GM18861 (cell line): Measurements from ENCODE around the gene SPC24.
"Not testable (repeated sequence)": the region's sequence is repeated elsewhere in the genome, so short reads cannot be mapped to it uniquely, and the experiment has no call there.

Source experiments
- ATAC-seq: cut with Tn5 transposase; IDR thresholded peaks from one replicate; pipeline ENCODE4 v1.9.1; 2021; ENCODE audit not compliant: unreplicated experiment

SPC24 gene

DNA sequence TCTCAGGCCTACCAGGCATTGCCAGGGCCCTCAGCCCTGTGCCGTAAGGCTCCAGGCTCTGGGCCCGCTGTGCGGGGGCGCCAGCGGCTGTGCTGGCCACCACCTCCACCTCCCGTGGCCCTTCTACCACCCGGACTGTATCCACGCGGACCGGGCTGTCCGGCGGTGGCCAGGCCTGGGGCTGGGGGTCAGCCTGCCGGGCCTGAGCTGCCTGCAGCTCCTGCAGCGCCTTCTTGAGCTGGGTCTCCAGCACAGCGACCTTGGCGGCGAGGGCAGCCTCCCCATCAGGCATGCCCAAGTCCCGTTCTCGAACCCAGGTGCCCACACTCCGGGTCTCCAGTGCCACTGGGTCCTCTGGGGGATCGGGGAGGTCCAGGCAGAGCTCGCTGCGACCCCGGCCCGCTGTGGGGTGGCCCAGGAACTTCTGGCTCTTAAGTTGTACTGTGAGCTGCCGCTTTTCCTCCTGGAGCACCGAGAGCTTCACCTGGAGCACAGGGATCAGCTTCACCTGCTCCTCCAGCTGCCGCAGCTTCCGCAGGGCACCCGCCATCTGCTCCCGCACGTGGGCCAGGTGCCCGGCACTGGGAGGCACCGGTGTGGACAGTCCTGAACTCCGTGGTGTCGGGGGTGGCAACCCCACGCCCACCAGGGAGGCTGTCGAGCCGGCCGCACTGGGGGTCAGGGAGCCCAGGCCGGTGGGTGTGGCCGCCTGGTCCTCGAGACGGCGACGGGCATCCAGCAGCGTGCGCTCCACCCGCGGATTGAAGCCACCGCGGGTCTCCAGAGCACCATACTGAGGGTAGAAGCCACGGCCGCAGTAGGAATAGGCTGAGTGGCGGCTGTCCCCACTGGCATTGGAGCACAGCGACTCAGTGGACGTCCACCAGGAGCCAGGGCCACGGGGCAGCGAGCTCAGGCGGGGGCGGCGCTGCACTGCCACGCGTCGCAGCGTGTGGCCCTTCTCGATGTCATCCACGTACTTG lies 37.7 kb upstream of the SPC24 start:
- no peak for ATAC-seq

GRCh38 chr19:11191934-11192333 lies 36.4 kb upstream of the SPC24 start:
- ATAC-seq: no peak

DNA sequence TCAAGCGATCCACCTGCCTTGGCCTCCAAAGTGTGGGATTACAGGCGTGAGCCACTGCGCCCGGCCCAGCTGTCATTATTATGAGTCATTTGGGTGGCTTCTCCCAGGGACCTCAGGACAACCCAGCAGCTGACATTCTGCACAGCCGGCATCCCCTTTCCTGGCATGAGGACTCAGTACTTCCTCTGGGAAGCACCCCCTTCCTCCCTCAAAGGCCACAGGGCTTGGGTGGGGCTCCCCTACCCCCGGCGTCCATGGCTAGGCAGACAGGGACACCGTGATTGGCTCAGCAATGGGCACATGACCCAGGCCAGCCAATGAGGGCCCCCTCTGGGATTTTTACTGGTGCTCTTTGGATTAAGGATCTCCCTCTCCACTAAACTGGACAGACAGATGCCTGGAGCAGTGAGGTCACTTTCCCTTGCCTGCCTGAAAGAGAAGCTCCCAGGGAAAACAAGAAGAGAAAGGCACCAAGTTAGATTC lies 35.7 kb upstream of the SPC24 start:
- ATAC-seq: no peak

GRCh38 chr19:11190501-11190900 lies 34.9 kb upstream of the SPC24 start:
- ATAC-seq: no peak

DNA sequence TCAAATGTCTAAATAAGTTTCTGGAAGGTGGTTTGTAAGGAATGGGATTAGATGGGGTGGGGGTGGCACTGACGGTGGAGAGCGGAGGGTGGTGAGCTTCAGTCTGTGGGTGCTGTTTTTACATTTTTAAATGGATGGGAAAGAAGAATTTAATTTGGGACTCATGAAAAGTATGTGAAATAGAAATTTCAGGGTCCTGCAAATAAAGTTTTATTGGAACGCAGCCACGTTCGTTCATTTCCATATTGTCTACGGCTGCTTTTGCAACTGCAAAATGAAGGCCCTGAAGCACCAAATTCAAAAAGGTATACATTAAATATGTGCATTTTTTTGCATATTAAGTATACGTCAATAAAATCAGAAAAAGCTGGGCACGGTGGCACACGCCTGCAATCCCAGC lies 31.9 kb upstream of the SPC24 start:
- ATAC-seq: no peak

DNA sequence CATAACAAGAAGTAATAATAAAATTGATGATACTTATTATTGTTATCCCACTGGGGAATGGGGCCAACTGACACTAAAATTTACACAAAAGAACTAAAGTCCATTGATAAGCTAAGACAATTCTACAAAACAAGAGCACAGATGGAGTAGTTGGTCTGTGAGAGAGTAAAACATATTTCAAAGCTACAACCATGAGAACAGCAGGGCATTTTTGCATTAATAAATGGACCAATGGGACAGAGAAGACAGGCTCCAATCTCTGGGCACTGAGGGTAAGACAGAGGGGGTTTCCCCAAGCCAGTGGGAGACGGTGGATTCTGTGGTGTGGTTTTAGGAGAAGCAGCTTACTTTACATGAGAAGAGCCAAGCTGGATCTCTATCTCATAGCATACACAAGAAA lies 27.4 kb upstream of the SPC24 start:
- no peak for ATAC-seq

- ATAC-seq: no peak
Observed at GRCh38 chr19:11181488-11181887, 25.9 kb upstream of the SPC24 start.

GRCh38 chr19:11180975-11181374 lies 25.4 kb upstream of the SPC24 start:
- not testable (repeated sequence) for ATAC-seq

GRCh38 chr19:11180346-11180745 lies 24.8 kb upstream of the SPC24 start:
- no peak for ATAC-seq

- no peak for ATAC-seq
Observed at GRCh38 chr19:11179716-11180297, 24.2 kb upstream of the SPC24 start.

- ATAC-seq: not testable (repeated sequence)
Observed at GRCh38 chr19:11179145-11179465, 23.5 kb upstream of the SPC24 start.

GRCh38 chr19:11177592-11177991 lies 22.0 kb upstream of the SPC24 start:
- no peak for ATAC-seq

- ATAC-seq: no peak
Observed at GRCh38 chr19:11176466-11177193, 21.0 kb upstream of the SPC24 start.

DNA sequence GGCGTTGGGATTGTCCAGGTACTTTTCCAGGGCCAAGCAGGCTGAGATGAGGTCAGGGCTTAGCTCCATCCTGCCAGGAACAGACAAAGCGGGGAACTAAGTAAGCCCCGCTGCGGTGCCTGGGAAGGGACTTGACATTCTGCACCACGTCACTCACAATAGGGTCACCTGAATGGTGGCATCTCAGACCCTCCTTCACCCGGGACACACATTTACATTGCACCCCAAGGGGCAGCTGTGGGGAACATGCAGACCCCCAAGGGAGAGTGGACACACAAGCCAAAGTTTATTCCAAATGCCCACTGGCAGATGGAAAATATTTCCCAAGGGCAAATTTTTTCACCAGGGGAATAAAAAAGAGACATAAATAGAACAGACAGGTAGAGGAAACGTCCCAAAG lies 20.3 kb upstream of the SPC24 start:
- ATAC-seq: no peak

DNA sequence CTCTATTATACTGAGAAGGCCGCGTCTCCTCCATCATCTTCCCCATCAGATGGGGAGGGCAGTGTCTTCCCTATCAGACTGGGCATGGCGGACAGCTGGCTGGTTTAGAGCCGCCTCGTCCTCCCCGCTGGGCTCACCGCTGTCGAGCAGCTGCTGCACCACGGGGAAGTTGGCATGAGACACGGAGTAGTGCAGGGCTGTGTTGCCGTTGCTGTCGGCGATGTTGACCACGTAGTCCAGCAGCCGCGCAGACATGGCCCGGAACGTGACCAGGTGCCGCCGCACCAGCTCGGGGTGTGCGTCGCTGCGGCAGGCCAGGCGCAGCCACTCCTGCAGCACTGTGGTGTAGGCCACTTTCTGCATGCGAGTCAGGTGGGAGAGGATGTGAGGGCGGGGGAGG lies 18.8 kb upstream of the SPC24 start:
- ATAC-seq: no peak

DNA sequence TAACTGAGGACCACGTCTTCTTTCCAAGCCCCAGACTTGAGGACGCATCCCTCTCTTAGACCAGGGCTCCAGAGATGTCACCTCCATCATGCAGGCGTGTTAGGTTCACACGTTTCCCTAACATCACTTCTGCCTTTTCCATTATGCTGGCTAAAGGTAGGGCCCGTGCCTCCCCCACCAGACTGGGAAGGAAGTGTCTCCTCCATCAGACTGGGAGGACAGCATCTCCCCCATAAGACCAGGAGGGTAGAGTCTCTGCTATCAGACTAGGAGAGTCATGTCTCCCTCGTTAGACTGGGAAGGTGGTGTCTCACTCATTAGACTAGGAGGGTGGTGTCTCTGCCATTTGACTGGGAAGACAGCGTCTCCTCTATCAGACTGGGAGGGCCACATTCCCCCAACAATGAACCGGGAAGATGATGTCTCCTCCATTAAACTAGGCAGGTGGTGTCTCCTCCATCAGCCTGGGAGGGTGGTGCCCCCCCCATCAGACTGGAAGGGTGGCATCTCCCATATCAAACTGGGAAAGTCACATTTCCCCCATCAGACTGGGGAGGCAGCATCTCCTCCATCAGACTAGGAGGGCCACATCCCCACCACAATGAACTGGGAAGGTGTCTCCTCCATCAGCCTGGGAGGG lies 18.1 kb upstream of the SPC24 start:
- ATAC-seq: no peak

GRCh38 chr19:11172576-11172975 lies 17.0 kb upstream of the SPC24 start:
- ATAC-seq: no peak

GRCh38 chr19:11171144-11171543 lies 15.6 kb upstream of the SPC24 start:
- ATAC-seq: no peak

GRCh38 chr19:11169896-11170678 lies 14.5 kb upstream of the SPC24 start:
- no peak for ATAC-seq

DNA sequence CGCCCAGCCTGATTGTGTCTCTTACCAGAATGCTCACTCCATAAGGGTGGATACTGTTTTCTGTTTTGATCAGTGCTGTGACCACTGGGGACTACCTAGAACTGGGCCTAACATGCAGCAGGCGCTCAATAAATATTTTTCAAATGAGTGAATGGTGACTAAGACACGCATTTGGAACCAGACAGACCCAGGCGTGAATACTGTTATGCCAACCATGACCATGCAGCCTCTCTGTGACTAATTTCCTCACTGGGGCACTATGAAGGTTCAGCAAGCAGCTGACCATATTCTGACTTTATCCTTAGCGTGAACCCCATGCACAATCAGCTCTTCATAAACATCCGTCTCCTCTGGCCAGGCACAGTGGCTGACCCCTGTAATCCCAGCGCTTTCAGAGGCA lies 13.0 kb upstream of the SPC24 start:
- no peak for ATAC-seq
